ENCODE measurements around the gene FBN1.

Gene FBN1

GRCh38 chr15:48395521-48396011, 249.9 kb downstream of the FBN1 start:
- no peak for TF ChIP-seq CTCF (conservative IDR thresholded peaks at IDR 0.05)
- no peak for TF ChIP-seq ZFX (IDR thresholded peaks at IDR 0.05)
- H3K27ac ChIP-seq, result peak overlapping the region; percentile 83; the same call in 1 of the 2 replicates

- H3K27ac ChIP-seq, result peak overlapping the region; percentile 83
- TF ChIP-seq CTCF (conservative IDR thresholded peaks at IDR 0.05), result no peak
- no peak for TF ChIP-seq ZFX (IDR thresholded peaks at IDR 0.05)
These were observed 250.5 kb downstream of the FBN1 start for GRCh38 chr15:48394970-48395369.

- peak overlapping the region; percentile 83 for H3K27ac ChIP-seq
These were observed 251.6 kb downstream of the FBN1 start for GRCh38 chr15:48393645-48394506.

GRCh38 chr15:48392356-48392755, 253.2 kb downstream of the FBN1 start:
- H3K27ac ChIP-seq, result peak overlapping the region; percentile 41
- TF ChIP-seq ZFX (IDR thresholded peaks at IDR 0.05) (no peak), CTCF (conservative IDR thresholded peaks at IDR 0.05) (no peak)

More at GRCh38 chr15:48393645-48394506, 251.6 kb downstream of the FBN1 start:
- TF ChIP-seq ZFX (IDR thresholded peaks at IDR 0.05) (peak; percentile 40; the same call in 1 of the 2 replicates), CTCF (conservative IDR thresholded peaks at IDR 0.05) (no peak)

- TF ChIP-seq ZFX (IDR thresholded peaks at IDR 0.05), result no peak
- no peak for TF ChIP-seq CTCF (conservative IDR thresholded peaks at IDR 0.05)
- peak overlapping the region; percentile 41; the same call in 1 of the 2 replicates for H3K27ac ChIP-seq
These were observed 253.6 kb downstream of the FBN1 start for GRCh38 chr15:48391950-48392349.

- TF ChIP-seq ZFX (IDR thresholded peaks at IDR 0.05) (no peak), CTCF (conservative IDR thresholded peaks at IDR 0.05) (no peak)
- no peak overlapping the region for H3K27ac ChIP-seq
These were observed 255.8 kb downstream of the FBN1 start for GRCh38 chr15:48389691-48390143.

DNA sequence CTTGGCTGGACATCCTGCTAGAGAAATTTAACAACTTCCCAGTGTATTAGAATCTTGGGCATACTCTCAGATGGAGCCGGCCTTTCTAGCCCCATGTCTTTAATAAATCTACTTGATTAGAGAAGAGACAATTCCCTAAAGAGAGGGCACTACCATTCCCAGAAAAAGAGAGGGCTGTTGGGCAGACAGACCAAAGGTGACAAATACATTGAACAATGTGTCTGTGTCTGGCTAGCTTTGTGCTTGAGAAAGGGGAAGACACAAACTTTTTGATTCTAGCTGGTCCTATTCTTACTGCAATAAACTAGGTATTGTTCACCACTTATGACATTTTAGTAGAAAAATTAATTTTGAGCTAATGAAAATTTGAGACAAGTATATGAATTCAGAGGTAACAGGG, 256.6 kb downstream of the FBN1 start:
- TF ChIP-seq ZFX (IDR thresholded peaks at IDR 0.05), result no peak
- TF ChIP-seq CTCF (conservative IDR thresholded peaks at IDR 0.05), result no peak
- no peak overlapping the region for H3K27ac ChIP-seq

Data from C4-2B (cell line).